Fibroblast of the aortic adventitia (primary cell): Measurements from ENCODE around the gene RASGEF1C. TPM values are rescaled to one million over a fixed set of nuclear protein-coding genes. Genes with fewer than 3 reads are reported as not detected.

ENCODE experiments used
- DNase-seq: peaks from one replicate; pipeline ENCODE4 v3.0.0-alpha.2; 2010; ENCODE audit warnings: low read depth
- H3K4me3 ChIP-seq: 2 replicates; pipeline ENCODE4 v1.5.1; 2011; ENCODE audit warnings: low read depth, mild to moderate bottlenecking, control low read depth, low read length, moderate library complexity
- CTCF ChIP-seq: IDR thresholded peaks from 2 replicates; pipeline ENCODE4 v1.5.1; 2011; ENCODE audit warnings: mild to moderate bottlenecking, low read length, control low read depth, inconsistent platforms; ENCODE audit not compliant: insufficient read depth
- total RNA-seq: library from RNA; depleted of rRNA; stranded (reverse); fragments of >200 nt; gene quantifications from 2 replicates; pipeline ENCODE4 v1.2.3, GENCODE V29; 2012; ENCODE audit warnings: low replicate concordance

The RASGEF1C gene
- total RNA-seq, 1 donor: not detected

DNA sequence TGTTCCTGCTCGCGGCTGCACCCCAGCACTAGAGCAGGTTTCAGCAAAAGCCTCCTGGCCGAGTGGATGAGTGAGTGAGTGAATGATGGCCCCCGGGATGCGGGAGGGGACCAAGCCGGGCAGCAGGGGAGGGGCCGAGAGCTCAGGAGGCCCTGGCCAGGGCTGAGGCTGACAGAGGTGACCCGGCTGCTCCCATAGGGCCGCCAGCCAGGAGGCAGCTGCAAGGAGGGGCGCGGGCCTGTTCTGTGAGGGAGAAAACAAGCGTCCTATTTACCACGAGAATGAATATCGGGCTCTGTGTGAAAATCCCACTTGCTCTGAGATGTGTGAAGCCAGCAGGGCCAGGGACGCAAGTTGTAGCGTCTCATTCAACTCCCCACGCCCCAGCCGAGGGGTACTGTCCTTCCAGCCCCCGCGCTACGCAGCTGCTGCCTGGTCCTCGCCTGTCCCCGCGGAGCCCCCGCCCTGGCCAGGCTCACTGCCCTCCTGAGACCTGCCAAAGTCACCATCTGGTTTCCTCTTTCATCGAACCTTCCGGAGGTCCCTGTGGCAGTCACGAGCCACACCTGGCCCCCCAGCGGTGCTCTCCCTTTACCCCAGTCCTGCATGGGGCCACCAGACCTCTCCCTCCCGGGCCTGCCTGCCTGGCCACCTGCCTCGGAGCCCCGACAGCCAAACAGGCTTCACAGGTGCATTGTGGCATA is 38.8 kb downstream of the RASGEF1C start:
- TF ChIP-seq CTCF: no peak
- H3K4me3 ChIP-seq: no peak overlapping the region
- DNase-seq: no peak

GRCh38 chr5:180169248-180170105 is 39.5 kb downstream of the RASGEF1C start:
- no peak overlapping the region for H3K4me3 ChIP-seq
- TF ChIP-seq CTCF: no peak
- no peak for DNase-seq

DNA sequence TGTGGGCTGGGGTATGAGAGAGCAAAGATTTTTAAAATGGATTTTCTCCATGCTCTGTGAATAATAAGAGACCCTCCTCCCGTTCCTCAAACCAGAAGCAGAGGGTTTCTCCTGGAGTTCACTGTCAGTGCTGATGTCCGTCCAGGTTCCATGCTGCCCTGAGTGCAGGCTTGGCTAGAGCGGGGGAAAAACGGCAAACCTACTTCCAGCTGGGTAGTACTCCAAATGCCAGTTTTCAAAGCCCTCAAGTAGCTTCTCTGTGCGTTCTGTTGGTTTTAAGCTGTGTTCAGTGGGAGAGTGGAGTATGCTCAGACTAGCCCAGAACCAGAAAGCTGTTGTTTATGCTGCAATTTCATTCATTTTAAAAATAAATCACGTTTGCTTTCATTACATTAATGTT is 40.3 kb downstream of the RASGEF1C start:
- no peak for DNase-seq
- TF ChIP-seq CTCF: no peak
- H3K4me3 ChIP-seq: no peak overlapping the region

- TF ChIP-seq CTCF: no peak
- no peak for DNase-seq
Observed at GRCh38 chr5:180166176-180166575, 42.8 kb downstream of the RASGEF1C start.

DNA sequence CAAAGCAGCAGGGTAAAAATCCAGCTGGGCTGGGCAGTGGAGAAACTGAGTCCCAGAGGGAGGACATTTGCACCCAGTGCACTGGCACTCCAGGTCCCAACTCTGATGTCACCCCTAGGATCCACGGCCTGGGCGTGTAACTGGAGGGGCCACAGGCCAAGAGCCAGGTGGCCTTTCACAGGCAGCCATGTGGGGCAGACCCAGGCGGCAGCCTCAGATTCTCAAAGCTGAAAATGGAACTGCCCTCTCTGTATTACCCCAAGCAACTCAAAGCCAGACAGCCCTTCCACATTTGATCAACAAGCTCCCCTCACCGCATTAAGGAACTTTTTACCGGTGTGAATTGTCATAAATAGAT is 46.7 kb downstream of the RASGEF1C start:
- DNase-seq: no peak
- TF ChIP-seq CTCF: no peak
- H3K4me3 ChIP-seq: no peak overlapping the region

More at GRCh38 chr5:180166176-180166575, 42.8 kb downstream of the RASGEF1C start:
- H3K4me3 ChIP-seq: no peak overlapping the region

DNA sequence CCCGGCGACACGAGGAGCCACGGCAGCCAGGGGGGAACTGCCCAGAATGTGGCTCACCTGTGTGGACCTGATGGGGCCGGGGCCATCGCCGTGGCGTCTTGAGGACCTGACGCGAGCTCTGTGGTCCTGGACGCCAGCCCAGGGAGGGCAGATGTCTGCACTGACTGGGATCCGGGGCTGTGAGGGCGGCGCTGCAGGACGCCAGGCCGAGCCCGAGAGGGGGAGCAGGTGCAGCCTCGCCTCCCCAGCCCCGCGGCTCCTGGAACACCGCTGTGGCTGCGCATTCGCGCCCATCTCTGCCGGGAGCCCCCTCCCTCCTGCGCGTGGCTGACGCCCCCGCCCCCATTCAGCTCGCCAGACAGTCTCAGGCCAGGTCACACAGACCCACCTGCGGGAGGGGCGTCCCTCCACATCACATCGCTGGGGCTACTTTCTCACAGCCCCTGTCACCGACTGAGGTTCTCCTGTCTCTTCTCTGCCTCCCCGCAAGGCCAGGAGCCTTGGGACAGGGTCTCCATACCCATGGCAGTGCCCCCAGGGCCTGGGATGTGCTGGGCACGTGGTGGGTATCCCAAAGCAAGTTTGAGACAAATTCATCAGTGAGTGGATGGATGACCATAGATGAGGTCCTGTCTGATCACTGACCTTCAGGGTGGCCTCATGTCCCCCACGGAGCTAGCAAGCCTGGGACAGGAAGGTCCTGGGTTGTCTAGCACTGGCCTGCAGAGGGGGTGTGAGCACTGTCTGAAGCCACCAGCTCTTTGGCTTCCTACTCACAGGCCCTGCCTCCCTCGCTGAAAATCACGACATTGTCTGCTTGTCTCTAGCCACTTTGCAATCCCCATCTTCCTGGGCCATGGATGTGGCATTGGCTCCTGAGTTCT is 47.3 kb downstream of the RASGEF1C start:
- H3K4me3 ChIP-seq: no peak overlapping the region
- TF ChIP-seq CTCF: no peak
- DNase-seq: no peak
